HepG2 (cell line): ENCODE results near the gene PCGF3. TPM values are rescaled to one million over a fixed set of nuclear protein-coding genes. Genes with fewer than 3 reads are reported as not detected.
A peak's percentile ranks its signal among the peaks of the same experiment; 100 is the strongest.

Source experiments
- ARNTL ChIP-seq: sonication (generic); formaldehyde crosslinking; IDR thresholded peaks from 2 replicates; pipeline ENCODE4 v1.4.0; 2020; ENCODE audit warnings: mild to moderate bottlenecking, missing genetic modification reagents
- BRCA1 ChIP-seq: sonication (generic); formaldehyde crosslinking; IDR thresholded peaks from 2 replicates; pipeline ENCODE4 v1.4.0; 2020; ENCODE audit warnings: missing genetic modification reagents
- FOSL1 ChIP-seq: sonication (generic); formaldehyde crosslinking; IDR thresholded peaks from 2 replicates; pipeline ENCODE4 v1.9.0; 2021; ENCODE audit warnings: missing genetic modification reagents, borderline replicate concordance
- HOXA3 ChIP-seq: sonication (generic); formaldehyde crosslinking; IDR thresholded peaks from 2 replicates; pipeline ENCODE4 v1.5.0; 2020; ENCODE audit warnings: missing genetic modification reagents
- HOXA9 ChIP-seq: sonication (generic); formaldehyde crosslinking; IDR thresholded peaks from 2 replicates; pipeline ENCODE4 v1.8.1; 2022; ENCODE audit warnings: missing genetic modification reagents, mild to moderate bottlenecking, moderate library complexity, borderline replicate concordance
- ISL2 ChIP-seq: sonication (generic); formaldehyde crosslinking; IDR thresholded peaks from 2 replicates; pipeline ENCODE4 v1.5.0; 2020; ENCODE audit warnings: missing genetic modification reagents
- JUN ChIP-seq: sonication (generic); formaldehyde crosslinking; IDR thresholded peaks from 2 replicates; pipeline ENCODE4 v1.4.0; 2020; ENCODE audit warnings: mild to moderate bottlenecking, missing genetic modification reagents
- KAT7 ChIP-seq: IDR thresholded peaks from 2 replicates; pipeline ENCODE4 v1.6.1; 2018; ENCODE audit warnings: borderline replicate concordance, missing compliant biosample characterization
- MBNL3 ChIP-seq: fragments of 250-450 bp; sonication (Bioruptor Pico); conservative IDR thresholded peaks from 2 replicates; pipeline ENCODE4 v1.8.0; 2022; ENCODE audit warnings: mild to moderate bottlenecking, inconsistent platforms
- PAX8 ChIP-seq: sonication (generic); formaldehyde crosslinking; IDR thresholded peaks from 2 replicates; pipeline ENCODE4 v1.8.0; 2022; ENCODE audit warnings: mild to moderate bottlenecking, missing genetic modification reagents, borderline replicate concordance
- SNAPC2 ChIP-seq: sonication (generic); formaldehyde crosslinking; IDR thresholded peaks from 2 replicates; pipeline ENCODE4 v1.8.1; 2022; ENCODE audit warnings: mild to moderate bottlenecking, missing genetic modification reagents
- TBX2 ChIP-seq: sonication (generic); formaldehyde crosslinking; IDR thresholded peaks from 2 replicates; pipeline ENCODE4 v1.5.0; 2020; ENCODE audit warnings: missing genetic modification reagents, mild to moderate bottlenecking, borderline replicate concordance
- ZNF20 ChIP-seq: sonication (generic); formaldehyde crosslinking; IDR thresholded peaks from 2 replicates; pipeline ENCODE4 v1.4.0; 2020; ENCODE audit warnings: mild to moderate bottlenecking, moderate library complexity, missing genetic modification reagents
- ZNF24 ChIP-seq: fragments of 450-650 bp; IDR thresholded peaks from 2 replicates; pipeline ENCODE4 v1.6.1; 2017; ENCODE audit warnings: antibody characterized with exemption, mild to moderate bottlenecking
- ZNF326 ChIP-seq: sonication (generic); formaldehyde crosslinking; IDR thresholded peaks from 2 replicates; pipeline ENCODE4 v1.4.0; 2020; ENCODE audit warnings: missing genetic modification reagents, borderline replicate concordance
- ZNF34 ChIP-seq: sonication (generic); formaldehyde crosslinking; IDR thresholded peaks from 2 replicates; pipeline ENCODE4 v1.4.0; 2020; ENCODE audit warnings: mild to moderate bottlenecking, missing genetic modification reagents, borderline replicate concordance
- ZNF367 ChIP-seq: sonication (generic); formaldehyde crosslinking; IDR thresholded peaks from 2 replicates; pipeline ENCODE4 v1.4.0; 2020; ENCODE audit warnings: missing genetic modification reagents, borderline replicate concordance
- ZNF451 ChIP-seq: sonication (generic); formaldehyde crosslinking; IDR thresholded peaks from 2 replicates; pipeline ENCODE4 v1.5.0; 2020; ENCODE audit warnings: mild to moderate bottlenecking, missing genetic modification reagents
- ZNF563 ChIP-seq: sonication (generic); formaldehyde crosslinking; IDR thresholded peaks from 2 replicates; pipeline ENCODE4 v1.8.0; 2022; ENCODE audit warnings: mild to moderate bottlenecking, moderate library complexity, missing genetic modification reagents
- ZNF816 ChIP-seq: sonication (generic); formaldehyde crosslinking; IDR thresholded peaks from 2 replicates; pipeline ENCODE4 v1.8.0; 2022; ENCODE audit warnings: missing genetic modification reagents, mild to moderate bottlenecking, borderline replicate concordance
- polyA plus RNA-seq, 8 experiments: library from polyadenylated mRNA; depleted of rRNA in 3 of 8; stranded (reverse) in 7 of 8; unstranded in 1 of 8; fragments of >200 nt; fragmentation: Illumina TruSeq in 4 of 8; extraction: Trizol in 4 of 8; gene quantifications; 2 replicates each; pipeline versions ENCODE4 v1.2.1 to v1.2.3, GENCODE V29; 2011 to 2016; ENCODE audit warnings: low read depth in 4 of 8, missing spikeins in 1 of 8, mixed read lengths in 1 of 8; ENCODE audit not compliant: insufficient read depth in 1 of 8
- total RNA-seq, 5 experiments: library from RNA; depleted of rRNA; stranded (reverse); fragments of >200 nt; fragmentation: Illumina TruSeq; extraction: Trizol; gene quantifications; 2 replicates each; pipeline ENCODE4 v1.2.3, GENCODE V29; 2016; ENCODE audit warnings: low read depth in 1 of 5
- TF ChIP-seq, protein P1 (sequence below): sonication (generic); formaldehyde crosslinking; IDR thresholded peaks from 2 replicates; pipeline ENCODE4 v1.4.0; 2020; ENCODE audit warnings: missing genetic modification reagents, borderline replicate concordance
- TF ChIP-seq, protein P2 (sequence below): IDR thresholded peaks from 2 replicates; pipeline ENCODE4 v1.6.1; 2016; ENCODE audit warnings: missing biosample characterization, missing genetic modification reagents, low read depth
- TF ChIP-seq, protein P3 (sequence below): sonication (generic); formaldehyde crosslinking; IDR thresholded peaks from 2 replicates; pipeline ENCODE4 v1.8.0; 2022; ENCODE audit warnings: mild to moderate bottlenecking, missing genetic modification reagents, moderate library complexity

PCGF3 gene
- total and polyA plus RNA-seq, 2 of the 13 experiments (the other 11 are each of a cell fraction or from before 2014, with no cell fraction given) = 28.6 to 66.2 TPM

DNA sequence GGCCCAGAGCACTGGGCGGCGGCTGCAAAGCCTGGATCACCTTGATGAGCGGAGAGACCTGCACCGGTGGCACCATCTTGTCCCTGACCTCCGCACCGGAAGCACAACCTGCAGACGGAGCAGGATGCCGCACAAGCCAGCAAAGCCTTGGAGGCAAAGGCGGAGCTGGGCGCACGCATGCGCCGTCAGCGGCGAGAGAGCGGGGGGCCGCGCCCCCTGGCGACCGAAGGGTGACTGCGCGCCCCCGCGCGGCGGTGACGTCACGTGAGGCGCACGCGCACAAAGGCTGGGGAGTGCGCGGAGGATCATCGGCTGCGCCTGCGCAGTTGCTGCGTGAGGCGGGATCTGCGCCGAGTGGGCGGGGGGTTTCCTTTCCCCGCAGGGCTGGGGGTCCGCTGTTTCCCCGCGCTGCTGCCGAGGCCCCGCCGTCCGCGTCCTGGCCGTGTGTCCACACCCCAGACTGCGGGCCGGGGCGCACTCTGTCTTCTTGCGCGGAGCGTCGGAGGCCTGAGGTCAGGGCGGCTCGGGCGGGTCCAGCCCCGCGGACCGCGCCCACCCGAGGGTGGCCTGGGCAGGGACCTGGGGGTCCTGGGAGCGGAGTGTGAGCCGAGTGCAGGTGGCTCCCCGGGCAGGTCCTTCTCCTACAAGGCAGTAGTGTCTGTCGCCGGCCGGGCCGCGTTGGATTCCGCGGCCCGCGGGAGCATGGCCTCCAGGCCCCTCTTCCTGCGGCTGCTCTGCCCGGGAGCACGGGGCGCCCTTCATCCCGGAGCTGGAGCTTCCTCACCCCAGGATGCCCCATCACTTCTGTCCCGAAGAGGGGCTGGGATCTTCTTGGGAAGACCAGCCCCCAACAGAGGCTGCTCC is 31.2 kb upstream of the PCGF3 start, which contains the start of the genes ATP5ME and MYL5 (continued):
- TF ChIP-seq ISL2 (CRISPR knock-in tag) (peak; percentile 58; the same call in 1 of the 2 replicates), FOSL1 (no peak), JUN (CRISPR knock-in tag) (peak; percentile 90), SNAPC2 (CRISPR knock-in tag) (0 out of 2 replicates have a peak, but pooled peaks have one; percentile 5), ZNF451 (CRISPR knock-in tag) (peak; percentile 91), KAT7 (CRISPR knock-in tag) (no peak), ZNF367 (CRISPR knock-in tag) (no peak), ZNF326 (no peak; the same call in 1 of the 2 replicates), ZNF816 (no peak), TBX2 (CRISPR knock-in tag) (no peak), ZNF20 (CRISPR knock-in tag) (0 out of 2 replicates have a peak, but pooled peaks have one; percentile 51), HOXA9 (CRISPR knock-in tag) (no peak), PAX8 (peak; percentile 77; the same call in 1 of the 2 replicates), HOXA3 (CRISPR knock-in tag) (peak; percentile 95), ZNF34 (CRISPR knock-in tag) (no peak), MBNL3 (CRISPR knock-in tag) (no peak), ARNTL (CRISPR knock-in tag) (peak; percentile 46; the same call in 1 of the 2 replicates), ZNF563 (CRISPR knock-in tag) (peak; percentile 88), ZNF24 (no peak), BRCA1 (CRISPR knock-in tag) (no peak)
- TF ChIP-seq, protein P1, sequence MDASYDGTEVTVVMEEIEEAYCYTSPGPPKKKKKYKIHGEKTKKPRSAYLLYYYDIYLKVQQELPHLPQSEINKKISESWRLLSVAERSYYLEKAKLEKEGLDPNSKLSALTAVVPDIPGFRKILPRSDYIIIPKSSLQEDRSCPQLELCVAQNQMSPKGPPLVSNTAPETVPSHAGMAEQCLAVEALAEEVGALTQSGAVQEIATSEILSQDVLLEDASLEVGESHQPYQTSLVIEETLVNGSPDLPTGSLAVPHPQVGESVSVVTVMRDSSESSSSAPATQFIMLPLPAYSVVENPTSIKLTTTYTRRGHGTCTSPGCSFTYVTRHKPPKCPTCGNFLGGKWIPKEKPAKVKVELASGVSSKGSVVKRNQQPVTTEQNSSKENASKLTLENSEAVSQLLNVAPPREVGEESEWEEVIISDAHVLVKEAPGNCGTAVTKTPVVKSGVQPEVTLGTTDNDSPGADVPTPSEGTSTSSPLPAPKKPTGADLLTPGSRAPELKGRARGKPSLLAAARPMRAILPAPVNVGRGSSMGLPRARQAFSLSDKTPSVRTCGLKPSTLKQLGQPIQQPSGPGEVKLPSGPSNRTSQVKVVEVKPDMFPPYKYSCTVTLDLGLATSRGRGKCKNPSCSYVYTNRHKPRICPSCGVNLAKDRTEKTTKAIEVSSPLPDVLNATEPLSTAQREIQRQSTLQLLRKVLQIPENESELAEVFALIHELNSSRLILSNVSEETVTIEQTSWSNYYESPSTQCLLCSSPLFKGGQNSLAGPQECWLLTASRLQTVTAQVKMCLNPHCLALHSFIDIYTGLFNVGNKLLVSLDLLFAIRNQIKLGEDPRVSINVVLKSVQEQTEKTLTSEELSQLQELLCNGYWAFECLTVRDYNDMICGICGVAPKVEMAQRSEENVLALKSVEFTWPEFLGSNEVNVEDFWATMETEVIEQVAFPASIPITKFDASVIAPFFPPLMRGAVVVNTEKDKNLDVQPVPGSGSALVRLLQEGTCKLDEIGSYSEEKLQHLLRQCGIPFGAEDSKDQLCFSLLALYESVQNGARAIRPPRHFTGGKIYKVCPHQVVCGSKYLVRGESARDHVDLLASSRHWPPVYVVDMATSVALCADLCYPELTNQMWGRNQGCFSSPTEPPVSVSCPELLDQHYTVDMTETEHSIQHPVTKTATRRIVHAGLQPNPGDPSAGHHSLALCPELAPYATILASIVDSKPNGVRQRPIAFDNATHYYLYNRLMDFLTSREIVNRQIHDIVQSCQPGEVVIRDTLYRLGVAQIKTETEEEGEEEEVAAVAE (CRISPR knock-in tag) = no peak
- TF ChIP-seq, protein P2, sequence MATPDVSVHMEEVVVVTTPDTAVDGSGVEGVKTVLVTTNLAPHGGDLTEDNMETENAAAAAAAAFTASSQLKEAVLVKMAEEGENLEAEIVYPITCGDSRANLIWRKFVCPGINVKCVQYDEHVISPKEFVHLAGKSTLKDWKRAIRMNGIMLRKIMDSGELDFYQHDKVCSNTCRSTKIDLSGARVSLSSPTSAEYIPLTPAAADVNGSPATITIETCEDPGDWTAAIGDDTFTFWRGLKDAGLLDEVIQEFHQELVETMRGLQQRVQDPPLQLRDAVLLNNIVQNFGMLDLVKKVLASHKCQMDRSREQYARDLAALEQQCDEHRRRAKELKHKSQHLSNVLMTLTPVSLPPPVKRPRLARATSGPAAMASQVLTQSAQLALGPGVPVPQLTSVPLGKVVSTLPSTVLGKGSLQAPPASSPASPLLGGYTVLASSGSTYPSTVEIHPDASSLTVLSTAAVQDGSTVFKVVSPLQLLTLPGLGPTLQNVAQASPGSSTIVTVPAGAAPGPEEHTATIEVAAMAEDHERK = no peak
- TF ChIP-seq, protein P3, sequence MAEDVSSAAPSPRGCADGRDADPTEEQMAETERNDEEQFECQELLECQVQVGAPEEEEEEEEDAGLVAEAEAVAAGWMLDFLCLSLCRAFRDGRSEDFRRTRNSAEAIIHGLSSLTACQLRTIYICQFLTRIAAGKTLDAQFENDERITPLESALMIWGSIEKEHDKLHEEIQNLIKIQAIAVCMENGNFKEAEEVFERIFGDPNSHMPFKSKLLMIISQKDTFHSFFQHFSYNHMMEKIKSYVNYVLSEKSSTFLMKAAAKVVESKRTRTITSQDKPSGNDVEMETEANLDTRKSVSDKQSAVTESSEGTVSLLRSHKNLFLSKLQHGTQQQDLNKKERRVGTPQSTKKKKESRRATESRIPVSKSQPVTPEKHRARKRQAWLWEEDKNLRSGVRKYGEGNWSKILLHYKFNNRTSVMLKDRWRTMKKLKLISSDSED (CRISPR knock-in tag) = no peak
